GM19238 (cell line): Measurements from ENCODE around the gene BPTF.
"Not testable (repeated sequence)": the region's sequence is repeated elsewhere in the genome, so short reads cannot be mapped to it uniquely, and the experiment has no call there.

Experiments
- DNase-seq: peaks from one replicate; pipeline ENCODE4 v3.0.0; 2011; ENCODE audit warnings: low spot score; ENCODE audit not compliant: insufficient read length

BPTF gene

DNA sequence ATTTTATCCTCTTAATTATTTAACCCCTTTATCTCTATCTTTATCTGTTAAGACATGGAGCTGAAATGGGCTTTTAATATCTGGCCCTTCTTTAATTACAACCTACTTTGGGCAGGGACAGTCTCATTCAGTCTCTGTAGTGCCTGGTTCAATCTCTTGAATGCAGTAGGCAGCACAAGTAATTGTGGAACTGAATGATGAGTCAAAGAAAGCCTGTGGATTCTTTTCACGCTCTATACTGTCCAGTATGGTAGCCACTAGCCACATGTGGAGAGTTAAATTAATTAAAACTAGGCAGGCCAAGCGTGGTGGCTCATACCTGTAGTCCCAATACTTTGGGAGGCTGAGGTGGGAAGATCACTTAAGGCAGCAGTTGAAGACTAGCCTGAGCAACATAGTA lies 9.3 kb downstream of the BPTF start:
- DNase-seq, result no peak

DNA sequence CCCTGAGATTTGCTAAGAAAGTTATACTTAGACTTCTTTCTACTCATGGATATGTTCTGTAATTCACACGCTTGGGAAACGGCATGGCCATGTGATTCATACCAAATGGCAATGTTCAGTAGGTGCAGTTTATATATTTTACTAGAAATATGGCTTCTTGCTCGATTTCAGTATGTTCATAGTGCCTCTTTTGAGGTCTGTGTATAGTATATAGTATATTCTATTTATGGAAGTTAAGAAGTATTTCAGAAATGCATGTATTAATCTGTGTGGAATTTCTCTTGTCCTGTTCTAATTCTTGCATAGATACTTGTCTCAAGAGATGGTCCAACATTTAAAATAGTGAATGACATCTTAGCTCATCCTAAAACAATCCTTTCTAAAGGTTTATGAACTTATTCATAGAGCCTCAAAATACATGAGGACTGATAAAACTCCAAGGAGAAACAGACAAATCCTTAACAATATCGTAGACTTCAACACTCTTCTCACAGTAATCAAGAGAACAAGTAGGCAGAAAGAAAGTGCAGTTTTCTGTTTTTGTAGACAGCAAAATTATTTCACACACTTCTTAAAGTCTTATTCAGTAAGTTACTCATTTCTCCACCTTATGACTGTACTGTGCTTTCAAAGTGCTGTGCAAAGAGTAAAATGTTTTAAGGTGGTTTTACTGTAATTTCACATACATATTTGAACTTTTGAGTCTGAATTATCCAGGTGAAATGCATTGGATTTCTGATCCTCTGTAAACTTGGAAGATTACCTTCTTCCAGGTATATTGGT lies 11.1 kb downstream of the BPTF start:
- DNase-seq, result no peak

DNA sequence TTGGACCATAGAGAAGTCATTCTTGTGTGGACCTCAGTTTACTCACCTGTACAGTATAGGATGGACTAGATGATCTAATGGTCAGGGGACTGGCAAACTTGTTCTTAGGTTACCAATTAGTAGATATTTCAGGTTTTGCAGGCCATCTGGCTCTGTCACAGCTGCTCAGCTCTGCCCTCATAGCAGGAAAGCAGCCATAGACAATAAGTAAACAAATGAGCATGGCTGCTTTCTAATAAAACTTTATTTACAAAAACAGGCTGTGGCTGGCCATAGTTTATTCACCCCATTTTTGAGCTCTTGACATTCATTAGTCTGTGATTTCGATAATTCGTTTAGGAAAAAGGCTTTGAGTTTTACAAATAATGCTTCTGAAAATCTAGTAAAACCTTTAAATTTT lies 12.7 kb downstream of the BPTF start:
- DNase-seq, result no peak

DNA sequence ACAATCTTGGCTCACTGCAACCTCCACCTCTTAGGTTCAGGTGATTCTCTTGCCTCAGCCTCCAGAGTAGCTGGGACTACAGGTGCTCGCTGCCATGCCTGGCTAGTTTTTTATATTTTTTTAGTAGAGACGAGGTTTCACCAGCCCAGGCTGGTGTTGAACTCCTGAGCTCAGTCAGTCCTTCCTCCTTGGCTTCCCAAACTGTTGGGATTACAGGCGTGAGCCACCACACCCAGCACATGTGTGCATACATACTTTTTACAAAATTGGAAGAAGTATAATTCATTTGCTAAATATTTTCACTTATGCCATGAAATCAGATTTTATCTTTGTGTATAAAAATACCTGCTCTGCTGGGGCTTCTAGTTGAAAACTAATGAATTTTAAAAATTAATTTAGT lies 13.2 kb downstream of the BPTF start:
- no peak for DNase-seq

DNA sequence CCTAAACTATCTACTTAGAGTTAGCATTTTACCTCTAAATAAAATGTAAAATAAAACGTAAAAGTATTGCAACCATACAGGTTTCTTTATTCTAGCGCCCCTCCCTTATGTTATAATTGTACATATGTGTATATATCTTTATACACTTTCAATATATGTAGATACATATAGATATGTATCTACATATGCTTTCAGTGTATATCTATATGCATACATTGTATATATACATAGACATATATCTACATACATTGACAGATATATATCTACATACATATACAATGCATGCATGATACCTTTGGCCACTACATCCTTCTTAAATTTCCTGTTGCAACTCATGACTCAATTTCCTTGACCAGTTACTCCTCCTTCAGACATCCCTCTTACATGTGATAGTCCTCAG lies 16.7 kb downstream of the BPTF start:
- DNase-seq, result no peak

DNA sequence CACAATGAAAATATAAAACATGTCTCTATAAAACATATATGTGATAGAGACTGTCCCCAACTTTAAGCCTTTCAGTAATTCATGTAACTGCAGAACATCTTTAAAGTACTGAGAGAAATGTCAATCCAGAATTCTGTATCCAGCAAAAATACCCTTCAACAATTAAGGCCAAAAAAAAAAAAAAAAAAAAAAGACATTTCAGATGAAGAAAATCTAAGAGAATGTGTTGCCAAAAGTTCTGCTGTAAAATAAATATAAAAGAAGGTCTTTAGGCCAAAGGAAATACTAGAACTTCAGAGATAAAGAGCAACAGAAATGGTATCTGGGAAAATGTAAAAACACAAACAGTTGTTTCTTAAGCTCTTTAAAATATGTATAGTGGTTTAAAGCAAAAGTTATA lies 17.3 kb downstream of the BPTF start:
- no peak for DNase-seq

DNA sequence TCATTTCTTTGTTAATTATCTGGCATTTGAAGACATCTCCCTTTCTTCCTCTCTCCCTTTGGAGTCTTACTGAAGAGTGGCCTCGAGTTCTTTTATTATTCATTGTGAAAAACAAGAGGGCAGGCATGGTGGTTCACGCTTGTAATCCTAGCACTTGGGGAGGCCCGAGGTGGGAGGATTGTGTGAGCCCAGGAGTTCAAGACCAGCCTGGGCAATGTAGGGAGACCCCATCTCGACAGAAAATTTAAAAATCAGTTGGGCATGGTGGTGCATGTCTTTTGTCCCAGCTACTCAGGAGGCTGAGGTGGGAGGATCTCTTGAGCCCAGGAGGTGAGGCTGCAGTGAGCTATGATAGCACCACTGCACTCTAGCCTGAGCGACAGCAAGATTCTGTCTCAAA lies 20.1 kb downstream of the BPTF start:
- DNase-seq, result no peak

DNA sequence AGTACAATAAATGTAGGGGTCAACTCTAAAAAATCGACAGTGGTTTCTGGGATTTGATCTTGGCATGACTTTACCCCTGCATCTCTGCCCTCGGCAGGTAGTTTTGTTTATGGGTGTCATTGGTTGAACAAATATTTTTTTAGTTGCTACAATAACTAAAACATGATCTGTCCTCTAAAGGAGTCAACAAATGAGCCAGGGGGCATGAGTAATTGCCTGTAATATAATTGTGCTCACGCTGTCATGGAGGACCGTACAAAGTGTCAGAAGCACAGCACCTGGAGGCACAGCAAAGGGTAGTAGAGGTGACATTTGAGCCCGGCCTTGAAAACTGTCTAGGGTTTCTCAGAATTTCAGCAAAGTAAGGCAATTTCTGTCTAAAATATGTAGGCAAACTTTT lies 22.9 kb downstream of the BPTF start:
- DNase-seq, result not testable (repeated sequence)

DNA sequence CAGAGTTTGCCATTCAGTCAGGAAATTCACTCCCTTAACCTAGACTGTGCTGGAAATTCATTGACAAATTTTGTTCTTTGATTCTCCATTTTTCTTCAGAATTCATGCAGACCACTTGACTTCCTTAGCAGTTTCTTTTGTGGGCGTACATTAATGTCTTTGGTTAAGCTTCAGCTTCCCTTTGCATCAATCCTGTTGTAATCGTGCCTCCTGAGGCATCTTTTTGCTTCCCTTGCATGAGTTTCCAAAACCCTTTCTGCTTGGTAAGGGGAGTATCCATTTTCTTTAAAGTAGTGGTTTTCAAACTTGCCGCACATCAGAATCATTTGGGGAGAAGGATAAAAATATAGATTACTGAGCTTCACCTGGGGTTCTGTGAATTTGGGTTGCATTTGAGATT lies 23.5 kb downstream of the BPTF start:
- DNase-seq, result not testable (repeated sequence)

DNA sequence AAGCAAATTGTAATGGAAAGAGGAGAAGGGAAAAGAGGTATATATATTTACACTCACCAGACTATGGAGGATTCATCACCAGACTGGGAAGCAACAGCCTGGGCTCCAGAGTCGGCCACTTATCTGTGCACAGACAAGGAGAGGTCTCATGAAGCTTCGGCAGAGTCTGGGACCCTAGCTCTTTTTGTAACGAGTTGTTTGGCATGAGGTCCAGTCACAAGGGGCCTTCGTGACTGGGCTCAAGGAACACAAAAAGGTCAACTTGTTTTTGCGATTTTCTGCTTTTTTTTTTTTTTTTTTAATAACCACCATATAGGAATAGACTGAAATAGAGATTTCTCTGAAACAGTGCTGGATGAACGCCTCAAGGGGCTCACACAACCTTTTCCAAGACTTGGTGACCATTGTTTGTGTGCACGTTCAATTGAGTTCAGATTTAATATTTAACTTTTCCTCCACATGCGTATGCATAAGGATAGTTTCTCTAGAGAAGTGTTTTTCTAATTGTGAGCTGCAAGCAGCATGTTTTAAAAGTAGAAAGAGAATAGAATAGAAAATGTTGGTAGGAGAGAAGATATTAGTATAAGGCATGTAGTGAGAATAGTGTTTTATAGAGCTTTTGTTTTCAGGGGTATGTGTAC lies 25.8 kb downstream of the BPTF start:
- DNase-seq, result no peak

DNA sequence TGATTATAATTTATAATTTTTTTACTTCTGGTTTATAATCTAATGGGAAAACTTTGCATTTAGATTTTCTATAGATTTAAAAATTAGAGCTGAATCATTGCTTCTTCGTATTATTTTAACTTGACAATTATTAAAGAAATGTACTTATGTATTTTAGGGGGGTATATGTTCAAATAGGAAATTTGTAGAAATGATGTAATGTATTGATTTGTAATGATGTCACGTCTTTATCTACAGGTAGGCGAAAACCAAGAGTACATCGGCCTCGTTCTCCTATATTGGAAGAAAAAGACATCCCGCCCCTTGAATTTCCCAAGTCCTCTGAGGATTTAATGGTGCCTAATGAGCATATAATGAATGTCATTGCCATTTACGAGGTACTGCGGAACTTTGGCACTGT lies 28.4 kb downstream of the BPTF start:
- DNase-seq, result no peak

DNA sequence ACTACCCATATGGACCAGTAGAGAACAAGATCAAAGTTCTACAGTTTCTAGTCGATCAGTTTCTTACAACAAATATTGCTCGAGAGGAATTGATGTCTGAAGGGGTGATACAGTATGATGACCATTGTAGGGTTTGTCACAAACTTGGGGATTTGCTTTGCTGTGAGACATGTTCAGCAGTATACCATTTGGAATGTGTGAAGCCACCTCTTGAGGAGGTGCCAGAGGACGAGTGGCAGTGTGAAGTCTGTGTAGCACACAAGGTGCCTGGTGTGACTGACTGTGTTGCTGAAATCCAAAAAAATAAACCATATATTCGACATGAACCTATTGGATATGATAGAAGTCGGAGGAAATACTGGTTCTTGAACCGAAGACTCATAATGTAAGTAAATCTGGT lies 29.1 kb downstream of the BPTF start:
- no peak for DNase-seq

DNA sequence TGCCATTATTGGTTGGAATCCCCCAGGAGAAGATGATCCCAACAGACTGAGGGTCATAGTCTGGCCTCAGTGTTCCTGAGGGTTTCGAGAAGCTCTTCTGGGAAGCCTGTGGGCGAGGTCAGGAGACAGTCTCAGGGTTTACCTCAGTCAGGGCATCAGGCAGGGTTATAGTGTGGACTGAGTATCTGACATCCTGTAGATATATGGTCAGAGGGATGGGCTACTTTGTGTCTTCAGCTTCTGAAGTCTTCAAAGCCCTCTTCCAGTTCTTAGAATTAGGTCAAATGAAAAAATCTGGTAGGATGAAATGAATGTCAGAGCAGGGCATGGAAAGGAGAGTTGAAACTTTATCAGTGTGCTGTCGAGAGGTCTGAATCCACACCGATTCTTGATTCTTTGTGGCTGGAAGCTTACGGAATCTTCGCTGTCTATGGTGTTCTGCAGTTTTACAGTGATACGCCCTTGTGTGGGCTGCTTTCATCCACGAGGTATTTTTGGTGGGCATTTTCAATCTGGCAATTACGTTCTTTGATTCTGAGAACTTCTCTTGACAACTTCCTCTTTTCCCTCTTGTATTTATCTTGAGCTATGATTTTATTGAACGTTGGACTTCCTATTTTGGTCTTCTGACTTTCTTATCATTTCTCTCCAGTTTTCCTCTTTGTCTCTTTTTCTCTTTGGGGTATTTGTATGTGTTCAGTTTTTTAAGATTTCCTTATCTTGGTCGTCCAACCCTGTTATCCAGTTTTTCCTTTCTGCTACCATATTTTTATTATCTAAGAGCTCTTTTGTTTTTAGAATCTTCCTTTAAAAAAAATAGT lies 30.4 kb downstream of the BPTF start:
- no peak for DNase-seq

DNA sequence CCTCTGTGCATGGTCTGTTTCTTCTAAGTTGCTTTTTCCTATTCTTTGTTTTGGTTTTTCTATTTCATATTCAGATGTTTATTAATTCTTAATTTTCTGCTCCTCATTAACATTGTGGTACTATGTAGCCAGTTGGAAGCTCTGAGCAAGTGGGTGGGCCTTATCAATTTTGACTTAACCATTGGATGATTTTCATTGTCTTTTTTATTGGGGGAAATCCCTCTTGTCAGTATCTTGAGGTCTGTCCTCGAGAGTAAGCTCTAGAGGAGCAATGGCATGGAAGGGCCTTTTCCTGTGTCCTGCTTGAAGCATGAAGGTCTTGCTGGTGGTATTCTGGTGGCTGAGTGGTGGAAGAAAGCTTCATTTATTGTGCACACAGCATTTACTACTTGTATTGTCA lies 31.1 kb downstream of the BPTF start:
- DNase-seq, result not testable (repeated sequence)

DNA sequence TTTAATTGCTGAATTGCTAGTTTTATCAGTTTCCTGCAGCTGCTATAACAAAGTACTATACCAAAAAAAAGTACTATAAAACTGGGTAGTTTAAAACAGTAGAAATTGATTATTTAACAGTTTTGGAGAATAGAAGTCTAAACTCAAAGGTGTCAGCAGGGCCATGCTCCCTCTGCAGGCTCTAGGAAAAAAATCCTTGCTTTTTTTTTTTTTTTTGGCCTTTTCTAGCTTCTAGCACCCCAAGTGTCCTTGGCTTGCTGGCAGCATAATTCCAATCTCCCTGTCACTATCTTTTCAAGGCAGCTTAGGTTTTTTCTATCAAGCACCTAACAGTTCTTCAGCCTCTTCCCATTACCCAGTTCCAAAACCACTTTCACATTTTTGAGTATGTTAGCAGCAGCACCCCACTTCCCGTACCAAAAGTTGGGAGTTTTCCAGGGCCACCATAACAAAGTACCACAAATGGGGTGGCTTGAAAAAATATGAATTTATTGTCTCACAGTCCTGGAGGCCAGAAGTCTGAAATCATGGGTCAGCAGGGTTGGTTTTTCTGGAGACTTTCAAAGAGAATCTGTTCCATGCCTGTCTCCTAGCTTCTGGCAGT lies 37.4 kb downstream of the BPTF start:
- no peak for DNase-seq

DNA sequence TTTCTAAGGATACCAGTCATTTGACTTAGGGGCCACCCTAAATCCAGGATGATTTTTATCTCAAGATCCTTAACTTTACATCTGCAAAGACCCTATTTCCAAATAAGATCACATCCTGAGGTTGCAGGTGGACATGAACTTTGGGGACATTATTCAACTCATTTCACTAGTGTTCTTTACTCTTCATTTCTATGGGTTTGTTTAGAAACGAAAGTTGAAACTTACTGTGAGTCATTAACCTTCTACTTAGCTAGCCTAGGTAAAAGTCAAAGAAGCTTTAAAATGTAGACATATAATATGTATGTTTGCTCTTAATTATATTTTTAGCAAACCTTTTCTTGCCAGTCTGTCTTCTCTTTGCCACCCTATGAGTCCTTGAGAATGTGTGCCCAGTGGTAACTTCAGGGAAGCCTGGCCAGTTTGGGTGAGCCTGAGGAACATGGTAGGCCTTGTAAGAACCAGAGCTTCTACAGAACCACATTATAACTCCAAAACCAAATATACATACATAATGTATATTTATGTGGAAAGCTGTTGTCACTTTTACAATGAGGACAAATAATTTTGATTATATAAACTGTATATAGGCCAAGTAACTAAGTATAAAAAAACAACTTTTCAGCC lies 38.4 kb downstream of the BPTF start:
- no peak for DNase-seq

DNA sequence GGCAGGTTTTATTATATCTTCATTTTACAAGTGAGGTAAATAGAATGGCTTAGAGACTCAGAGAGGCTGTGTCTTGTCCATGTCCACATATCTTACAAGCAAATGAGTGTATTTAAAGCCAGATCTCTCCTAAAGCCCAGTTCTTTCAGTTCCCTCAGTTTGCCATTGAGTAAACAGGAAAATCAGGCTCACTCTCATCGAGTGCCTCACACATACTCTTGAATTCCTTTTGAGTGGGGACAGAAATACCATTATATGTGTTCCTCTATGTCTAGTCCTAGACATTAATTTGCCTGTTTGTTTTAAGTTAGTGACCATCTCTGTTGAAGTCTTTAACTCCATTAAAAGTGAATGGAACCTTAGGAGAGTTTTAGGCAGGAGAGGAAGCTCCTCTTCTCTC lies 40.1 kb downstream of the BPTF start:
- DNase-seq, result no peak

DNA sequence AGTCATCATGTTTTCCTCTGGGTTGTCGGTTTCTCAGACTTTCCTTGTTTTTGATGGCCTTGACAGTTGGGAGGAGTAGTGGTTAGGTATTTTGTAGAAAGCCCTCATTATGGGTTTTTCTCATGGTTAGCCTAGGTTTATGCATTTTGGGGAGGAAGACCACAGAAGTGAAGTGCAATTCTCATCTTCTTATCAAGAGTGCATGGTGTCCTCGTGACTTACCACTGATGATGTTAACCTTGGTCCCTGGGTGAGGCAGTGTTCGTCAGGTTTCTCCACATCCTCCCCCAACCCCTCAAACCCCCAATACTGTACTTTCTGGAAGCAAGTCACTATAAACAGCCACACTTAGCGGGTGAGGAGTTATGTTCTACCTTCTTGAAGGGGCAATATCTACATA lies 42.3 kb downstream of the BPTF start:
- DNase-seq, result no peak

DNA sequence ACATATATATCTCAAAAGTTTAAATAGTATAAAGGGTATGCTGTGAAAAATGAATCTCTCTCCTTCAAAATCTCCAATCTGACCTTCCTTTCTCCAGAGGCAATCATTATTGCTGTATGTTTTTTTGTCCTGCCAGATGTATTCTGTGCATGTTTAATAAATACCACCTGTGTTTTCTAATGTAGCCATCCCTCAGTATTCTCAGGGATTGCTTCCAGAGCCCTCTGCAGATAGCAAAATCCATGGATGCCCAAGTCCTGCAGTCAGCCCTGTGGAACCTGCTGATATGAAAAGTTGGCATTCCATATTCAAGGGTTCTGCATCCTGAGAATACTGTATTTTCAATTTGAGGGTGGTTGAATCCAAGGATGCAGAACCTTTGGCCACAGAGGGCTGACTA lies 42.9 kb downstream of the BPTF start:
- no peak for DNase-seq

DNA sequence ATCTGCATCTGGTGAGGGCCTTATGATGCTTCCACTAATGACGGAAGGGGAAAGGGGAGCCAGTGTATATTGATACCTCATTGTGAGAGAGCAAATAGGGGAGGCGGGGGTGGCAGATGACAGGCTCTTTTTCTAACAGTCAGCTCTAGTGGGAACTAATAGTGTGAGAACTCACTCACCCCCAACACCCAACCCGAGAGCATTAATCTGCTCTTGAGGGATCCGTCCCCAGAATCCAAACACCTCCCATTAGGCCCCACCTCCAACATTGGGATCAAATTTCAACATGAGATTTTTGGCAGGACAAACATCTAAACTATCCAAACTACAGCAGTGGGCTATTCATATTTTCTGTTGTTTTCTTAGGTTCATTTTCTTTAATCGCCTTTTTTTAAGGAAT lies 54.4 kb downstream of the BPTF start:
- no peak for DNase-seq

DNA sequence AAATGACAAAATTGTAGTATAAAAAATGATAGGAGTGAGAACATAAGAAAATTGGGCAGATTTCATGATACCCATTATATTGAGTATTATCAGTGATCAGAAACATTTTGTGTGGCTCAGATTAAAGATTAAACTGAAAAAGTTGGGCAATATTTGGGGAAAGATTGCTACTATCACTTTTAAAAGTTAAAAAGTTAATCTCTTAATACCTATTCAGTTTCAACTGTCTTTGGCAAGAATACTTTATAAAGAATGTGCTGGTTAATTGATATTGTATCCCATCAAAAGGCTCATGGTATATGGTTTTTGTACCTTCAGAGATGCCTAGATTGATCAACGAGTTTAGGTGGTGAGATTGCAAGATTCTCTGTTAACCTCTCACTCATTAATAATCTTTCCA lies 55.8 kb downstream of the BPTF start:
- DNase-seq, result no peak

DNA sequence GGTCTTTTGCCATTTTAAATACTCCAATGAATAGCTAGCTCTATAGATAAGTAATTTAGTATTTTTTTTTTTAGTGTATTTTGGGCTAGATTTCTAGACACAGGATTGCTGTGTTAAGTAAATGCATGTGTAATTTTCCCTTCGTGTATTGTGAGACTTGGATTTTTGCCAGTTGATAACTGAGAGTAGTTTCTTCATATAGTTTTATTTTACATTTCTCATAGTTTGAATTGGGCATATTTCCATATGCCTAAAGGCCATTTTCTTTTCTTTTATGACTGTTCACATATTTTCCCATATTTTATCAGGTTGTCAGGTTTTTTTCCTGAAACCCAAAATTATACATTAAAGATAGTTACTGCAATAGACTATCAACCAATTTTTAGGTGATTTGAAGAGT lies 59.4 kb downstream of the BPTF start:
- DNase-seq, result no peak
